ENCODE data around the gene EHBP1L1. TPM values are rescaled to one million over a fixed set of nuclear protein-coding genes. Genes with fewer than 3 reads are reported as not detected.

Gene EHBP1L1
- total RNA-seq, result 100 to 1,000 TPM; 115 to 120 TPM

- ChIA-PET CTCF (interaction anchor here (0.5 to 6.9 kb wide), 8 partner anchors 13 to 1638 kb away, joined by 3 to 81 read pairs (median 6); partner anchors contain the start of genes MAP3K11 and PCNX3), POLR2A (interaction anchor here (0.6 to 4.0 kb wide), 11 partner anchors 8 to 80 kb away, joined by 3 to 46 read pairs (median 3); partner anchors contain the start of gene PCNX3)
Measured at GRCh38 chr11:65575568-65576231, at the start of gene EHBP1L1. Gene EHBP1L1 (plus strand): TSS chr11:65576053. CDS start chr11:65576303, 250 bp downstream.

- CTCF ChIA-PET, result interaction anchor here (1.2 to 4.0 kb wide), 3 partner anchors 14 to 62 kb away, joined by 3 to 29 read pairs (median 5); partner anchors contain the start of gene ZNRD2
- POLR2A ChIA-PET, result interaction anchor here (2.9 kb wide), 1 partner anchor 19 kb away, joined by 10 read pairs; no protein-coding TSS in a partner anchor
Measured at GRCh38 chr11:65526744-65527143, 49.1 kb upstream of the EHBP1L1 start.

GRCh38 chr11:65528819-65529350 lies 47.0 kb upstream of the EHBP1L1 start:
- ChIA-PET POLR2A (no interaction called here), CTCF (interaction anchor here (1.0 to 1.6 kb wide), 2 partner anchors 11 to 23 kb away, joined by 4 to 6 read pairs; no protein-coding TSS in a partner anchor)

GRCh38 chr11:65529475-65530156 lies 46.2 kb upstream of the EHBP1L1 start:
- POLR2A ChIA-PET, result no interaction called here
- CTCF ChIA-PET, result interaction anchor here (1.1 to 2.7 kb wide), 4 partner anchors 11 to 41 kb away, joined by 3 to 24 read pairs (median 4); partner anchors contain the start of gene ZNRD2

- CTCF ChIA-PET, result interaction anchor here (1.1 to 2.7 kb wide), 4 partner anchors 10 to 40 kb away, joined by 3 to 24 read pairs (median 4); partner anchors contain the start of gene ZNRD2
Measured at GRCh38 chr11:65530157-65530496, 45.7 kb upstream of the EHBP1L1 start.

GRCh38 chr11:65532388-65533064 lies 43.3 kb upstream of the EHBP1L1 start:
- POLR2A ChIA-PET, result no interaction called here
- CTCF ChIA-PET, result no interaction called here

More at GRCh38 chr11:65530157-65530496, 45.7 kb upstream of the EHBP1L1 start:
- POLR2A ChIA-PET, result no interaction called here

GRCh38 chr11:65535102-65535501 lies 40.8 kb upstream of the EHBP1L1 start:
- ChIA-PET POLR2A (no interaction called here), CTCF (no interaction called here)

- CTCF ChIA-PET, result interaction anchor here (2.0 kb wide), 1 partner anchor 15 kb away, joined by 6 read pairs; no protein-coding TSS in a partner anchor
- POLR2A ChIA-PET, result interaction anchor here (0.5 to 0.9 kb wide), 3 partner anchors 9 to 261 kb away, joined by 3 to 4 read pairs (median 3); no protein-coding TSS in a partner anchor
Measured at GRCh38 chr11:65536412-65537295, 39.2 kb upstream of the EHBP1L1 start.

- ChIA-PET POLR2A (interaction anchor here (0.9 kb wide), 1 partner anchor 8 kb away, joined by 3 read pairs; no protein-coding TSS in a partner anchor), CTCF (interaction anchor here (1.1 to 2.0 kb wide), 2 partner anchors 10 to 15 kb away, joined by 3 to 6 read pairs; no protein-coding TSS in a partner anchor)
Measured at GRCh38 chr11:65537296-65537597, 38.6 kb upstream of the EHBP1L1 start.

- ChIA-PET POLR2A (interaction anchor here (0.9 kb wide), 1 partner anchor 13 kb away, joined by 3 read pairs; the partner anchor contains the start of gene SCYL1), CTCF (interaction anchor here (1.1 to 2.0 kb wide), 3 partner anchors 10 to 28 kb away, joined by 3 to 6 read pairs (median 3); no protein-coding TSS in a partner anchor)
Measured at GRCh38 chr11:65537620-65538231, 38.1 kb upstream of the EHBP1L1 start.

- CTCF ChIA-PET, result interaction anchor here (1.1 to 2.0 kb wide), 3 partner anchors 9 to 28 kb away, joined by 3 to 6 read pairs (median 3); no protein-coding TSS in a partner anchor
- POLR2A ChIA-PET, result interaction anchor here (0.9 kb wide), 1 partner anchor 14 kb away, joined by 3 read pairs; the partner anchor contains the start of gene SCYL1
Measured at GRCh38 chr11:65538232-65538914, 37.5 kb upstream of the EHBP1L1 start.

GRCh38 chr11:65538915-65539743 lies 36.7 kb upstream of the EHBP1L1 start:
- ChIA-PET POLR2A (interaction anchor here (0.5 to 1.8 kb wide), 4 partner anchors 36 to 363 kb away, joined by 3 to 5 read pairs (median 4); partner anchors contain the start of gene EHBP1L1), CTCF (interaction anchor here (0.9 to 3.7 kb wide), 11 partner anchors 9 to 346 kb away, joined by 3 to 56 read pairs (median 18); partner anchors contain the start of genes FAM89B, SCYL1 and ZNRD2)

GRCh38 chr11:65539744-65540289 lies 36.0 kb upstream of the EHBP1L1 start:
- CTCF ChIA-PET, result interaction anchor here (0.6 to 3.7 kb wide), 25 partner anchors 9 to 346 kb away, joined by 3 to 56 read pairs (median 5); partner anchors contain the start of genes FAM89B, LTBP3, MAP3K11 and SCYL1
- POLR2A ChIA-PET, result interaction anchor here (0.5 to 1.8 kb wide), 11 partner anchors 26 to 362 kb away, joined by 3 to 10 read pairs (median 4); partner anchors contain the start of genes DPF2, EHBP1L1 and NEAT1

GRCh38 chr11:65540290-65541092 lies 35.4 kb upstream of the EHBP1L1 start:
- CTCF ChIA-PET, result interaction anchor here (0.6 to 3.7 kb wide), 30 partner anchors 9 to 345 kb away, joined by 3 to 56 read pairs (median 4); partner anchors contain the start of genes FAM89B, LTBP3, MAP3K11 and PCNX3
- POLR2A ChIA-PET, result interaction anchor here (0.8 to 3.1 kb wide), 12 partner anchors 26 to 207 kb away, joined by 3 to 14 read pairs (median 4); partner anchors contain the start of genes DPF2, EHBP1L1, FAM89B and NEAT1
